ENCODE measurements around the gene MKKS. TPM values are rescaled to one million over a fixed set of nuclear protein-coding genes. Genes with fewer than 3 reads are reported as not detected.
"Not testable (repeated sequence)": the region's sequence is repeated elsewhere in the genome, so short reads cannot be mapped to it uniquely, and the experiment has no call there.

Gene MKKS
- total RNA-seq, 4 donors from 2014 or later, result 0.80 to 22.5 (median 17.6) TPM

DNA sequence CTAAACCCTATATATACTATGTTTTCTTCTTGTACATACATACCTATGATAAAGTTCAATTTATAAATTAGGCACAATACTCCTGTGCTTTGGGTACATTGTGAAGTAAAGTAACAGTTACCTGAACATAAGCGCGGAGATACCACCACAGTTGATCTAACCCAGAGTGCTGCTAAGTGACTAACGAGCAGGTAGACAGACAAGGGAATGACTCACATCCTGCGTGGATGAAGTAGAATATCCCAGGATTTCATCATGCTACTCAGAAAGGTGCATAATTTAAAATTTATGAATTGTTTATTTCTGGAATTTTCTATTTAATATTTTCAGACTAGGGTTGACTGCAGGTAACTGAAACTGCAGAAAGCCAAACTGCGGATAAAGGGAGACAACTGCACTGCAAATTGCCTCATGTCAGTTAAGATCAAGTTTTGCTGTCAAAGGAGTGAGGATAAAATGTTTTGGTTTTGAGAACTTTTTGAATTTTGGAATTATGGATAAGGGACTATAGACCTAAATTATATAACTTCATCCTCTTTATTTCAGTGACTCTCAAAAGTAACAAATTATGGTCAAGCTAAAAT lies 14.4 kb downstream of the MKKS start:
- Histone ChIP-seq H3K36me3 (peaks cover 0 to 14% (median 0%) of the 10 kb centered on the region in 4 donors), H3K27ac (no peak overlapping the region), H3K9me3 (no peaks in the 10 kb centered on the region), H3K4me1 (peaks cover 0 to 14% (median 3%) of the 10 kb centered on the region in 4 donors), H3K4me3 (no peak overlapping the region), H3K27me3 (no peaks in the 10 kb centered on the region)
- intact Hi-C loops (cut with DNase I; ENCODE audit: low total_unique reads), result no loop called here
- no peak for TF ChIP-seq POLR2AphosphoS5 (IDR thresholded peaks at IDR 0.05)
- no peak for TF ChIP-seq EP300 (IDR thresholded peaks at IDR 0.05; ENCODE audit: low read depth)
- TF ChIP-seq, protein P1, sequence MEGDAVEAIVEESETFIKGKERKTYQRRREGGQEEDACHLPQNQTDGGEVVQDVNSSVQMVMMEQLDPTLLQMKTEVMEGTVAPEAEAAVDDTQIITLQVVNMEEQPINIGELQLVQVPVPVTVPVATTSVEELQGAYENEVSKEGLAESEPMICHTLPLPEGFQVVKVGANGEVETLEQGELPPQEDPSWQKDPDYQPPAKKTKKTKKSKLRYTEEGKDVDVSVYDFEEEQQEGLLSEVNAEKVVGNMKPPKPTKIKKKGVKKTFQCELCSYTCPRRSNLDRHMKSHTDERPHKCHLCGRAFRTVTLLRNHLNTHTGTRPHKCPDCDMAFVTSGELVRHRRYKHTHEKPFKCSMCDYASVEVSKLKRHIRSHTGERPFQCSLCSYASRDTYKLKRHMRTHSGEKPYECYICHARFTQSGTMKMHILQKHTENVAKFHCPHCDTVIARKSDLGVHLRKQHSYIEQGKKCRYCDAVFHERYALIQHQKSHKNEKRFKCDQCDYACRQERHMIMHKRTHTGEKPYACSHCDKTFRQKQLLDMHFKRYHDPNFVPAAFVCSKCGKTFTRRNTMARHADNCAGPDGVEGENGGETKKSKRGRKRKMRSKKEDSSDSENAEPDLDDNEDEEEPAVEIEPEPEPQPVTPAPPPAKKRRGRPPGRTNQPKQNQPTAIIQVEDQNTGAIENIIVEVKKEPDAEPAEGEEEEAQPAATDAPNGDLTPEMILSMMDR (IDR thresholded peaks at IDR 0.05), result no peak
- TF ChIP-seq POLR2A (IDR thresholded peaks at IDR 0.05), result no peak
- 87 to 95% methylated on average over 5 of the region's 5 CpGs for WGBS, 2 donors (ENCODE audit: low coverage in 1 of 2)
- DNase-seq, result no peak
- in situ Hi-C loops (cut with MboI; ENCODE audit: low pct_ligation_motif_present in 1 of 4, low pct_unique_long_range_greater_than_20kb in 1 of 4, low sequenced_read_pairs in 3 of 4), result loop anchor here in 1 of 4 donors (10.0 to 25.0 kb wide), 2 partner anchors 435 to 1118 kb away; no protein-coding TSS in a partner anchor

DNA sequence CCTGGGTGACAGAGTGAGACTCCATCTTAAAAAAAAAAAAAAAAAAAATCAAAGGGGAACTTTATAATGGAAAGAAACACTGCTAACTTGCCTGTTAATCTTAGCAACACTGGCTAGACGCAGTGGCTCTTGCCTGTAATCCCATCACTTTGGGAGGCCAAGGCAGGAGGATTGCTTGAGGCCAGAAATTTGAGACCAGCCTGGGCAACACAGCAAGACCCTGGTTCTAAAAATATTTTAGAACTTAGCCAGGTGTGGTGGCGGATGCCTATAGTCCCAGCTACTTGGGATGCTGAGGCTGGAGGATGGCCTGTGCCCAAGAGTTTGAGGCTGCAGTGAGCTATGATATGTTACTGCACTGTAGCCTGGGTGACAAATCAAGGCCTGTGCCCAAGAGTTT lies 16.8 kb downstream of the MKKS start:
- peaks cover 0 to 10% (median 3%) of the 10 kb centered on the region in 4 donors for H3K36me3 ChIP-seq
- WGBS, 2 donors (ENCODE audit: low coverage in 1 of 2), result 90 to 100% methylated on average over 1 to 2 of the region's 2 CpGs
- in situ Hi-C loops (cut with MboI; ENCODE audit: low pct_ligation_motif_present in 1 of 4, low pct_unique_long_range_greater_than_20kb in 1 of 4, low sequenced_read_pairs in 3 of 4), result loop anchor here in 1 of 4 donors (25.0 kb wide), 1 partner anchor 1120 kb away; no protein-coding TSS in a partner anchor
- H3K27me3 ChIP-seq; intact Hi-C loops (cut with DNase I; ENCODE audit: low total_unique reads); DNase-seq; H3K27ac ChIP-seq; H3K9me3 ChIP-seq; H3K4me3 ChIP-seq: not testable (repeated sequence)
- H3K4me1 ChIP-seq, result peaks cover 0 to 14% (median 3%) of the 10 kb centered on the region in 4 donors

DNA sequence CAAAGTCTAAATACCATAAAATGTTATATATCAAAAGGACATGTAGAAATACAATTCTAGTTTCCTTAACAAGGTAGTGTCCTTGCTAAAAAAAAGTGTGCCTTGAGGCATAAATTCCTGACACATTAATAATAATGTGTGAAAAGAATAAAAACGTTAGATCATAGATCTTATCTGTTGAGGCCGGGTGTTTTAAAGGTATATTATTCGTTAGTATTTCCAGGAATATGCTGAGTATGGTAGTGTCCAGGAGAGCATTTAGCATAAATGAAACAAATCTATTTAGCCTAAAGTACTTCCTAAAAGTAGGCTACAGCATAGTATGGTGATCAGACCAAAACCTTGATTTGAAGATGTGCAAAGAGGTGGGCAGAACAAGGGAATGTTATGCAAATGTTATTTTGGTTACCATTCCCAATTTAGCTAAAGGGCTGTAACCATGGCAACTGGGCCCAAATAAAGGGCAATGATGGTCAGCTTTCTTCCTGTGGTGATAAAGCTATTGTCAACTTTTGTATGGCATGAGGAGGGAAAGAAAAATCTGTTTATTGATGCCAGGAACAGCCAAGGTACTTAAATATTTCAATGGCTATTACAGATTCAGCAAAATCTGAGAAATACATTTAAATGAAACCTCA lies 18.9 kb downstream of the MKKS start:
- Histone ChIP-seq H3K9me3 (no peaks in the 10 kb centered on the region), H3K27ac (no peak overlapping the region), H3K36me3 (peaks cover 0 to 9% (median 3%) of the 10 kb centered on the region in 4 donors), H3K4me3 (no peak overlapping the region), H3K27me3 (no peaks in the 10 kb centered on the region), H3K4me1 (peaks cover 0 to 14% (median 3%) of the 10 kb centered on the region in 4 donors)
- 64 to 67% methylated on average over 3 of the region's 3 CpGs for WGBS, 2 donors (ENCODE audit: low coverage in 1 of 2)
- DNase-seq, result no peak
- intact Hi-C loops (cut with DNase I; ENCODE audit: low total_unique reads) (no loop called here), in situ Hi-C loops (cut with MboI; ENCODE audit: low pct_ligation_motif_present in 1 of 4, low pct_unique_long_range_greater_than_20kb in 1 of 4, low sequenced_read_pairs in 3 of 4) (loop anchor here in 1 of 4 donors (25.0 kb wide), 1 partner anchor 1122 kb away; no protein-coding TSS in a partner anchor)
- TF ChIP-seq POLR2A (IDR thresholded peaks at IDR 0.05) (no peak), EP300 (IDR thresholded peaks at IDR 0.05; ENCODE audit: low read depth) (no peak), POLR2AphosphoS5 (IDR thresholded peaks at IDR 0.05) (no peak)
- TF ChIP-seq, protein P1 (IDR thresholded peaks at IDR 0.05), result no peak

DNA sequence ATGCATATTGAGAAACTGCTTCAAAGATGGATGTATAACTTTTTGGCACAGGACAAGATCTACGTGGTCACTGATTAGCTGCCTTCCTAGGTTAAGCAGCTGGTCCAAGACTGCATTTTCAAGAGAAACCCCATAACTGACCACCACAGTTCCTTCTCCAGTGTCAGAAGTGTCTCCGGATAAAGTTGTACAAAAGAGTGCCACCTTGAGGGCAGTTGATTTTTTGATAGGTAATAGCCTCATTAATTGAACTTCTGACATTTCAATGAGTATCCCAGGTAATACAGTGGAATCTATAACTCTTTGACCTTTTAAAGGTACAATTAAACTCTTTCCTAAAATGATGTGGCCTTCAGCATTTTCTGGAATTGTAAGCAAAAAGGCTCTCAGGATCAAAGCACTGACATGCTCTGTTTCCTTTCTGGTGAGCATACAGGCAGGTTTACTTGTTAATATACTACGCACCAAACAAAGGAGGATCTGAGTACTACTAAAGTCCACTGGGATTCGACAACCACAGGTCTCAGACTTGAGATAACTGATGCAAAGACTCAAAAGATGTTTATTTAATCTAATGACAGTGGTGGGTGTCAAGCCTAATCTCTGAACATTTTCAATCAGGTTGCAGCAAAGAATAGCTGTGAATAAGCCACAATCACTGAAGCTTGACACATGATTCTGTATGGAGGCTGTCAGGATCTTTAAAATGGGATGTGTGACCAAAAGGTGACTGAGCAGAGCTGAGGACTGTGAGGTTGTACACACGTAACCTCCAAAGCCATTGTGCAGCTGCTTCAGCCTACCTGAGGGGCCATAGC lies 21.2 kb downstream of the MKKS start:
- in situ Hi-C loops (cut with MboI; ENCODE audit: low pct_ligation_motif_present in 1 of 4, low pct_unique_long_range_greater_than_20kb in 1 of 4, low sequenced_read_pairs in 3 of 4), result loop anchor here in 1 of 4 donors (25.0 kb wide), 1 partner anchor 1125 kb away; no protein-coding TSS in a partner anchor

More for the DNA sequence above, 21.2 kb downstream of the MKKS start:
- Histone ChIP-seq H3K4me1 (peaks cover 0 to 7% (median 2%) of the 10 kb centered on the region in 4 donors), H3K4me3 (no peak overlapping the region), H3K9me3 (no peaks in the 10 kb centered on the region), H3K27me3 (no peaks in the 10 kb centered on the region), H3K27ac (no peak overlapping the region), H3K36me3 (peaks cover 0 to 6% (median 0%) of the 10 kb centered on the region in 4 donors)
- no peak for DNase-seq
- intact Hi-C loops (cut with DNase I; ENCODE audit: low total_unique reads), result no loop called here
- 85 to 91% methylated on average over 4 to 5 of the region's 5 CpGs for WGBS, 2 donors (ENCODE audit: low coverage in 1 of 2)
- TF ChIP-seq POLR2AphosphoS5 (IDR thresholded peaks at IDR 0.05), result no peak
- TF ChIP-seq, protein P1 (IDR thresholded peaks at IDR 0.05), result no peak
- no peak for TF ChIP-seq EP300 (IDR thresholded peaks at IDR 0.05; ENCODE audit: low read depth)
- no peak for TF ChIP-seq POLR2A (IDR thresholded peaks at IDR 0.05)
